H9 (cell line): ENCODE data around the gene DCP1A. TPM values are rescaled to one million over a fixed set of nuclear protein-coding genes. Genes with fewer than 3 reads are reported as not detected.

Experiments used
- DNase-seq: peaks from one replicate; pipeline ENCODE4 v3.0.0-alpha.2; 2017
- H2AFZ ChIP-seq: one replicate; pipeline ENCODE4 v1.6.1; 2013; ENCODE audit warnings: mild to moderate bottlenecking, low read length, control low read depth, moderate library complexity
- H2AK5ac ChIP-seq: 2 replicates; pipeline ENCODE4 v1.6.1; 2013; ENCODE audit warnings: low read length, control low read depth, mixed read lengths; ENCODE audit not compliant: insufficient read length
- H2BK120ac ChIP-seq: one replicate; pipeline ENCODE4 v1.6.1; 2013; ENCODE audit warnings: low read depth, mild to moderate bottlenecking, low read length, control low read depth, inconsistent platforms; ENCODE audit not compliant: poor library complexity, severe bottlenecking
- H2BK12ac ChIP-seq: 2 replicates; pipeline ENCODE4 v1.6.1; 2013; ENCODE audit warnings: low read length, control low read depth, mixed read lengths, low read depth; ENCODE audit not compliant: insufficient read length
- H2BK15ac ChIP-seq: 2 replicates; pipeline ENCODE4 v1.6.1; 2013; ENCODE audit warnings: low read depth, low read length, control low read depth
- H2BK20ac ChIP-seq: one replicate; pipeline ENCODE4 v1.6.1; 2013; ENCODE audit warnings: low read depth, mild to moderate bottlenecking, low read length, control low read depth, inconsistent platforms; ENCODE audit not compliant: poor library complexity, severe bottlenecking
- H2BK5ac ChIP-seq: 2 replicates; pipeline ENCODE4 v1.6.1; 2013; ENCODE audit warnings: low read length, control low read depth, mixed read lengths; ENCODE audit not compliant: insufficient read length
- H3K14ac ChIP-seq: 2 replicates; pipeline ENCODE4 v1.6.1; 2013; ENCODE audit warnings: low read length, control low read depth; ENCODE audit not compliant: insufficient read depth
- H3K18ac ChIP-seq: 2 replicates; pipeline ENCODE4 v1.6.1; 2013; ENCODE audit warnings: low read depth, mild to moderate bottlenecking, mixed read lengths, low read length, control low read depth; ENCODE audit not compliant: insufficient read length
- H3K23ac ChIP-seq: 2 replicates; pipeline ENCODE4 v1.6.1; 2013; ENCODE audit warnings: low read length, control low read depth, mixed read lengths, low read depth; ENCODE audit not compliant: insufficient read length
- H3K23me2 ChIP-seq: 2 replicates; pipeline ENCODE4 v1.6.1; 2013; ENCODE audit warnings: low read depth, mild to moderate bottlenecking, mixed read lengths, low read length, control low read depth; ENCODE audit not compliant: insufficient read length, poor library complexity, severe bottlenecking
- H3K27ac ChIP-seq: 2 replicates; pipeline ENCODE4 v1.5.1; 2013; ENCODE audit warnings: low read length, control low read depth, mixed read lengths, low read depth; ENCODE audit not compliant: insufficient read length
- H3K27me3 ChIP-seq: 2 replicates; pipeline ENCODE4 v1.6.1; 2013; ENCODE audit warnings: low read length, control low read depth, inconsistent platforms; ENCODE audit not compliant: insufficient read depth
- H3K4ac ChIP-seq: 2 replicates; pipeline ENCODE4 v1.6.1; 2013; ENCODE audit warnings: low read depth, mild to moderate bottlenecking, control low read depth, inconsistent platforms, low read length, moderate library complexity
- H3K4me1 ChIP-seq: 2 replicates; pipeline ENCODE4 v1.6.1; 2013; ENCODE audit warnings: low read length, control low read depth, inconsistent platforms; ENCODE audit not compliant: insufficient read depth
- H3K4me2 ChIP-seq: 2 replicates; pipeline ENCODE4 v1.6.1; 2013; ENCODE audit warnings: low read length, control low read depth, mixed read lengths; ENCODE audit not compliant: insufficient read length, insufficient read depth
- H3K56ac ChIP-seq: 2 replicates; pipeline ENCODE4 v1.6.1; 2013; ENCODE audit warnings: low read depth, mild to moderate bottlenecking, mixed read lengths, low read length, control low read depth; ENCODE audit not compliant: insufficient read length
- H3K79me1 ChIP-seq: 2 replicates; pipeline ENCODE4 v1.6.1; 2013; ENCODE audit warnings: low read depth, mild to moderate bottlenecking, moderate library complexity, low read length, control low read depth, inconsistent platforms; ENCODE audit not compliant: insufficient read depth, poor library complexity, severe bottlenecking
- H3K79me2 ChIP-seq: 2 replicates; pipeline ENCODE4 v1.6.1; 2013; ENCODE audit warnings: low read length, control low read depth, inconsistent platforms; ENCODE audit not compliant: insufficient read depth
- H3K9ac ChIP-seq: 2 replicates; pipeline ENCODE4 v1.6.1; 2013; ENCODE audit warnings: low read length, control low read depth, mixed read lengths; ENCODE audit not compliant: insufficient read length; ENCODE audit errors: extremely low read depth
- H3K9me3 ChIP-seq: one replicate; pipeline ENCODE4 v1.6.1; 2013; ENCODE audit warnings: low read depth, low read length, inconsistent platforms; ENCODE audit not compliant: control insufficient read depth
- H3T11ph ChIP-seq: one replicate; pipeline ENCODE4 v1.6.1; 2013; ENCODE audit warnings: mild to moderate bottlenecking, low read length, control low read depth, inconsistent platforms
- H4K20me1 ChIP-seq: one replicate; pipeline ENCODE4 v1.6.1; 2013; ENCODE audit not compliant: control insufficient read depth, insufficient read length, insufficient read depth
- H4K5ac ChIP-seq: 2 replicates; pipeline ENCODE4 v1.6.1; 2013; ENCODE audit warnings: low read depth, mild to moderate bottlenecking, mixed read lengths, low read length, control low read depth; ENCODE audit not compliant: insufficient read length
- H4K8ac ChIP-seq: replicated peaks from 2 replicates; pipeline ENCODE4 v1.6.1; 2013; ENCODE audit warnings: low read length, control low read depth, mixed read lengths, low read depth; ENCODE audit not compliant: insufficient read length
- H4K91ac ChIP-seq: 2 replicates; pipeline ENCODE4 v1.6.1; 2013; ENCODE audit warnings: low read depth, mild to moderate bottlenecking, moderate library complexity, mixed read lengths, low read length, control low read depth; ENCODE audit not compliant: insufficient read length
- H3K27ac Mint-ChIP-seq, 3 experiments: 2 replicates in 2 of 3; 3 replicates in 1 of 3; pipeline ENCODE4 v1.8.0; 2020 to 2021; ENCODE audit warnings: mixed read lengths in 3 of 3, mild to moderate bottlenecking in 1 of 3, moderate library complexity in 1 of 3
- H3K27me3 Mint-ChIP-seq: 2 replicates; pipeline ENCODE4 v1.8.0; 2021; ENCODE audit warnings: low read depth, mild to moderate bottlenecking, moderate library complexity, mixed read lengths
- H3K36me3 Mint-ChIP-seq, 3 experiments: 2 replicates in 2 of 3; 3 replicates in 1 of 3; pipeline ENCODE4 v1.8.0; 2020 to 2021; ENCODE audit warnings: low read depth in 3 of 3, mixed read lengths in 3 of 3; ENCODE audit not compliant: insufficient read depth in 1 of 3
- H3K4me1 Mint-ChIP-seq, 2 experiments: 2 replicates each; pipeline ENCODE4 v1.8.0; 2020; ENCODE audit warnings: mixed read lengths in 2 of 2
- H3K4me3 Mint-ChIP-seq, 2 experiments: 2 replicates in 1 of 2; 3 replicates in 1 of 2; pipeline ENCODE4 v1.8.0; 2020 to 2021; ENCODE audit warnings: mild to moderate bottlenecking in 2 of 2, mixed read lengths in 2 of 2, moderate library complexity in 1 of 2
- H3K9me3 Mint-ChIP-seq, 2 experiments: 2 replicates in 1 of 2; 3 replicates in 1 of 2; pipeline ENCODE4 v1.8.0; 2020; ENCODE audit warnings: mild to moderate bottlenecking in 2 of 2, mixed read lengths in 2 of 2, moderate library complexity in 1 of 2
- CTCF ChIP-seq: fragments of 200-600 bp; sonication (generic); conservative IDR thresholded peaks from 3 replicates; pipeline ENCODE4 v1.8.0; 2021; ENCODE audit warnings: antibody characterized with exemption, mild to moderate bottlenecking
- WGBS: extraction: QIAGEN DNeasy Blood & Tissue Kit; methylation state at CpG from one replicate; pipeline ENCODE4 v1.1.7; 2013; ENCODE audit warnings: missing lambda C conversion rate, low lambda C conversion rate, mixed read lengths; ENCODE audit not compliant: insufficient read length; ENCODE audit errors: extremely low coverage; 5-methylcytosine and 5-hydroxymethylcytosine counted together
- total RNA-seq: library from RNA; stranded (reverse); gene quantifications from 2 replicates; pipeline ENCODE4 v1.2.1, GENCODE V29; 2021

The DCP1A gene
- total RNA-seq, 1 experiment from 2014 or later, result 17.8 TPM

- H3K9me3 Mint-ChIP-seq, result no peaks in the 10 kb centered on the region
- Histone ChIP-seq H4K91ac (no peak overlapping the region), H3K23ac (no peak overlapping the region)
Measured at GRCh38 chr3:53282581-53282980, 64.8 kb downstream of the DCP1A start.

More at GRCh38 chr3:53282581-53282980, 64.8 kb downstream of the DCP1A start:
- Histone ChIP-seq H3K18ac (no peak overlapping the region), H3K27me3 (no peaks in the 10 kb centered on the region), H4K20me1 (no peaks in the 10 kb centered on the region), H3K14ac (no peak overlapping the region), H2AFZ (no peak overlapping the region), H3K4ac (no peak overlapping the region), H2BK120ac (no peak overlapping the region), H3K56ac (no peak overlapping the region), H2AK5ac (no peak overlapping the region), H3K4me2 (no peak overlapping the region), H3K9ac (no peak overlapping the region), H3K23me2 (peaks cover 4% of the 10 kb centered on the region), H2BK20ac (no peak overlapping the region), H3K27ac (no peak overlapping the region), H2BK12ac (no peak overlapping the region), H4K8ac (no peak overlapping the region), H3K9me3 (no peaks in the 10 kb centered on the region), H3K79me1 (no peaks in the 10 kb centered on the region), H3K4me1 (peaks cover 8% of the 10 kb centered on the region), H3T11ph (no peak overlapping the region), H3K79me2 (no peaks in the 10 kb centered on the region), H2BK15ac (no peak overlapping the region), H4K5ac (no peak overlapping the region), H2BK5ac (no peak overlapping the region)
- Mint-ChIP-seq H3K27ac (no peak overlapping the region), H3K36me3 (peaks cover 5 to 22% (median 13%) of the 10 kb centered on the region in 3 experiments; a peak in 5 of 7 replicates), H3K4me1 (peaks cover 39 to 42% of the 10 kb centered on the region in 2 experiments), H3K27me3 (no peaks in the 10 kb centered on the region), H3K4me3 (no peak overlapping the region)
- WGBS, result no CpG with 5 or more reads among the region's 8 CpGs
- no peak for TF ChIP-seq CTCF
- no peak for DNase-seq
